Activated CD4-positive, alpha-beta T cell treated with anti-CD3 and anti-CD28 coated beads, Interleukin-2, amount 50 U/mL, for 4 hours (primary cell): ENCODE results near the gene ZNF628.
A peak's percentile ranks its signal among the peaks of the same experiment; 100 is the strongest.

ENCODE experiments used
- DNase-seq, 2 experiments: peaks; one replicate each; pipeline ENCODE4 v3.0.0-alpha.2; 2020

ZNF628 gene

GRCh38 chr19:55500368-55500952 lies 24.0 kb downstream of the ZNF628 start:
- no peak for DNase-seq

DNA sequence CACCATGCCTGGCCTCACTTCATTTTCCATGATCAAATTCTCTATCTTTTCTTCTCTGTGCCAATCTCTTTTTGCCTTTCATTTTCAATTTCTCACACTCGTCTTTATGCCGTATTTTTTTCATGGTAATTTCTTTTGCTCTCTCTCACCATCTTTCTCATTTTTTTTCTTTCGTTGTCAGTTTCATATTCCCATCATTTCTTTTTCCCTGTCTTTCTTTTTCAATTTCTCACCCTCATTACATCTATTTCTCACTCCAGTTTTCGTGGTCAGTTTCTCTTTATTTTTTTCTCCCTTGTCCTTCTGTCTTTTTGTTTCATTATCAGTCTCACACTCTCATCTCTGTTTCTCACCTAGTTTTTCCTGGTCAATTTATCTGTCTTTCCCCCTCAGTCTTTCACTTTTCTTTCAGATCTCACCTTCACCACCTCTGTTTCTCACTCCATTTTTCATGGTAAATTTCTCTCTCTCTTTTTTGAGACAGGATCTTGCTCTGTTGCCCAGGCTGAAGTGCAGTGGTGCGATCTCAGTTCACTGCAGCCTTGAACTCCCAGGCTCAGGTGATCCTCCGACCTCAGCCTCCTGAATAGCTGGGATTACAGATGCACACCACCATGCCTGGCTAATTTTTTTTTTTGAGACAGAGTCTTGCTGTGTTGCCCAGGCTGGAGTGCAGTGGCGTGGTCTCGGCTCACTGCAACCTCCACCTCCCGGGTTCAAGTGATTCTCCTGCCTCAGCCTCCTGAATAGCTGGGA lies 26.0 kb downstream of the ZNF628 start:
- no peak for DNase-seq

GRCh38 chr19:55503157-55503501 lies 26.7 kb downstream of the ZNF628 start:
- no peak for DNase-seq

- DNase-seq = peak; percentile 87 to 90
Measured at GRCh38 chr19:55503502-55504251, 27.3 kb downstream of the ZNF628 start.

- DNase-seq = no peak
Measured at GRCh38 chr19:55504252-55504603, 27.8 kb downstream of the ZNF628 start.

- DNase-seq = no peak
Measured at GRCh38 chr19:55504981-55505380, 28.6 kb downstream of the ZNF628 start.

GRCh38 chr19:55508120-55508519 lies 31.7 kb downstream of the ZNF628 start:
- DNase-seq = no peak

DNA sequence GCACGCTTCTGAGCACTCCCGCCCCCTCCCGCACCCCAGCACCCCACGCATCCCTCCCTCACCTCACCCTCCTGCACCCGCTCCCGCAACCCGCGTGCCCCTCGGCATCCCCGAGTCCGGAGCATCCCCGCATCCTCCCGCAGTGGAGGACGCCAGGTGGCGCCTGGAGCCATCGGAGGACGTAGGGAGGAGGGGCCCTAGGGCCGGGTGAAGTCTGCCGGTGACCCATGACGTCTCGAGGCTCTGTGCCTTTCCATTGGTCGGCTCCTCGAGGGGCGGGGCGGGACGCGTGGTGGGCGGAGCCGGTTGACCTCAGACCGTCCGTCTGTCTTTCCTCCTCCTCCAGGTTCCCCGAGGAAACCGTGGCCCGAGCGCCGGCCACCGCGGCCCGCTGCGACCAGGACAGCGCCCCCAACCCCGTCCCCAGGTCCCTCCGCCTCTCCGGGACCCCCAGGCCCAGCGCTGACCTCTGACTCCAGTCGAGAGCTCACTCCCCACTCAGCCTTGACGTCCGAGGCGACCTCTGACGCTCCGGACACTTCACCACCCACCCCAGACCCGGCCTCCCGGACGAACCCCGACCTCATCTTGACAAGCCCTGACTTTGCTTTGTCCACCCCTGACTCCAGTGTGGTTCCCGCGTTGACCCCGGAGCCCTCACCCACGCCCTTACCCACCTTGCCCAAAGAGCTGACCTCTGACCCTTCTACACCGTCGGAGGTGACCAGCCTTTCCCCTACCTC lies 40.6 kb downstream of the ZNF628 start:
- peak; percentile 86 to 87 for DNase-seq

DNA sequence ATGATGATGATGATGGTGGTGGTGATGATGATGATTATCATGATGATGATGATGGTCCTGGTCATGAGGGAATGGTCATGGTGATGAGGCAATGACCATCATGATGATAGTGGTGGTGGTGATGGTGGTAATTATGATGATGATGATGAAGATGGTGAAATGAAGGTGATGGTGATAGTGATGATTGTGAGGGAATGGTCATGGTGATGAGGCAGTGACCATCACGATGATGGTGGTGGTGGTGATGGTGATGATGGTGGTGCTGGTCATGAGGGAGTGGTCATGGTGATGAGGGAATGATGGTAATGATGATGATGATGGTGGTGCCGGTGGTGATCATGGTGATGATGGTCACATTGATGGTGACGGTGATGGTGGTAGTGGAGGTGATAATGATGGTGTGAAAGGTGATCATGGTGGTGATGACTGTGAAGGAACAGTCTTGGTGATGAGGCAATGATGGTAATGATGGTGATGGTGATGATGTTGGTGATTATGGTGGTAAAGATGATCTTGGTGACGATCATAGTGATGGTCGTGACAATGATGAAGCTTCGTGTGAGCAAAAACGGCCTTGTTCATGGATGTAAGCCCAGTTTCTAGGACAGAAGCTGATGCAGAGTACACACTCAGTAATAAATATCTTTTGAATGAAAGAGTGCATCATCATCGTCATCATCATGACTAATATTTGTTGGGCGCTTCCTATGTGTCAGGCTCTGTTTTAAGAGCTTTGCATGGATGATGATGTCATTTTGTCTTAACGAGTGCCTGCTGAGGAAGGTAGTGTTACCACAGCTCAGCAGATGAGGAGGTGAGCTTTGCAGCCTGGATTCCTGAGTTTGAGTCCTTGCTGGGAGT lies 43.3 kb downstream of the ZNF628 start:
- no peak for DNase-seq

- no peak for DNase-seq
Measured at GRCh38 chr19:55520691-55521292, 44.4 kb downstream of the ZNF628 start.

DNA sequence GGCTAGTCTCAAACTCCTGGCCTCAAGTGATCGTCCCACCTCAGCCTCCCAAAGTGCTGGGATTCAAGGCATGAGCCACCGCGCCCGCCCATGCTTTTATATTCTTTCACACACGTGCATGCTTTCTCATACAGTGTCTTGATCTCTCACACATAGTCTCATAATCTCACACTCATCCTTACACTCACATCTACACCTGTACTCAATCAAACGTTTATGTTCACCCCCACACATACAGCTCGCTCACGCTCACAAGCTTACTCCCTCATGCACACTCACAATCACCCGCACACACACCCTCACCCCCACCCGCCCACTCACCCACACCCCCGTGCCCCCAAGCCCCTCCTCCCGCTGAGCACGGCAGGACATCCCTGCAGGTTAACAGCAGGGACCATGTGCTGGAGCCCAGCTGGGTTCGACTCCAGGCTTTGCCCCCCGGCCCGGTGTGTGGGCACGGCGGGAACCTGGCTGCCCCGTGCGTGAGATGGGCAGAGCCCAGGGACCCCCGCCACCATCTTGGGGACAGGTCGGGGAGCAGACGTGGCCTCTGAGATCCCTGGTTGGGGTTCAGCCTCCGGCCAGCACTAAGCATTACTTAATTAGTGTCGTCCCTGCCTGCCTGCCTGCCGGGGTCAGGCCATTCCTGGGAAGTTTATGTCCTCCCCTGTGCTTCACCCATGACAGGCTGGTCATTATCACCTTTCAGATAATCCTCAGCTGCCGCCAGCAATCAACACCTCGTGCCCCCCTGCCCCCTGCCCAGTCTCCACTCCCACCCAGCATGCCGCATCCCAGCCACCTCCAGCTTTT lies 49.1 kb downstream of the ZNF628 start:
- DNase-seq = no peak

DNA sequence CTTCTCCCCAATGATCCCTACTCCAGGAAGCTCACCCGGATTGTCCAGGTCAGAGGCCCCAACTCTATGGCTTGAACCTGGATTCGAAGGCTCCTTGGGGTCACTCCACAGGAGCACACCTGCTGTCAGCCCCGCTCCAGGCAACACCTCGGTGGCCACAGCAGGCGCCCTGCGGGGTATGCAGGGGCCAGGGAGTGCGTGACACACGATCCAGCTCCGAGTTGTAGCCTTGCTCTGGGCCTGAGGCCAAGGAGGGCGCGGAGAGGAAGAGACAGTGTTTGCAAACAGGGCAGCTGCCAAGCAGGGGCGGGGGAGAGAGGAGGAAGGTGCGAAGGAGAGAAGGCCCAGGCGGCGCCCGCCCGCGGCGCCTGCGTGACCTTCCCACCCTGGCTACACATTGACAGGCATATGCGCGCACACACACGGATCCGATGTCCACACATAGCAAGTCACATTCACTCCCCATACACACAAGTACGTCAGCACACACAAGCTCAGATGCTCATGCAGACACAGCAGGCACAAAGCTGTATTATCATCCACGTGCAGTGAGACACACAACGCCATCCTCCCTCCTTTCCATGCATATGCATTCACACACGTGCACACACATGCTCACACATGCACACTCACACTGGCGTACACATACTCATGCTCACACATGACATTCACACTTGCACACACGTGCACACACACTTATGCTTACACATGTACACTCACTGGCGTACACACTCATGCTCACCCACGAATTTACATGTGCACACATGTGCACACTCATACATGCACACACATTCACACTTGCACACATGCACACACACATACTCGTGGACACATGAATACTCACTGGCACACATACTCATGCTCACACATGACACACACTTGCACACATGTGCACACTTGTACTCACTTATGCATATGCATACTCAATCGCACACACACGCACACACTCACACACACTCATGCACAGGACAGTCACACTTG lies 50.1 kb downstream of the ZNF628 start:
- no peak for DNase-seq

GRCh38 chr19:55527197-55528029 lies 51.0 kb downstream of the ZNF628 start:
- no peak for DNase-seq

DNA sequence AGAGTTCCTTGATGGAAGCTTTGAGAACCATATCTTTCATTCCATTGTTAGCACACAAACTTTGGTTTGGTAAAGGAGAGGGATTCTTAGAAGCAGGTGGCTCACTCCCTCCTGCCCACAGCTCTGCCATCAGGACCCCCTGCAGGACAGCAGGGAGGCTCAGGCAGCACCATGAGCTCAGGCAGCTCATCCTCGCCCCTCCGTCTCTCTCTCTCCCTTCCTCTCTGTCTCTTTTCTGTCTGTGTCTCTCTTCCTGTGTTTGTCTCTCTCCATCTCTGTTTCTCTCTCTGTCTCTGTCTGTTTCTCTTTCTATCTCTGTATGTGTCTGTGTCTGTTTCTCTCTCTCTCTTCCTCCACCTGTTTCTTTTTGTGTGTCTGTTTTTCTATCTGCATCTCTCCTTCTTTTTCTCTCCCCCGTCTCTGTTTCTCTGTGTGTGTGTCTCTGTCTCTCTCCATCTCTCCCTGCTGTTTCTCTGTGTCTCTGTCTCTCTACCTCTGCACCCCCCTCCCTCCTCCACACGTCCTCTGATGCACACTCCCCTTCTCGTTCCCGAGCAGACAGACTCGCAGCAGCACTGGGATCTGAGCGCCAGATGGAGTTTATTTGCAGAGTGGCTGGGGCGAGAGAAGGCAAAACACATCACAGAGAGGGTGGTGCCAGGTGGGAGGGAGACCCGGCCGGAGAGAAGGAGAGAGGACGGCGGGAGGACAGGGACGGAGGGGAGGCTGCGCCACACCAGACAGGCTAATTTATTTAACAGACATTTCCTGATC lies 51.8 kb downstream of the ZNF628 start:
- no peak for DNase-seq

DNA sequence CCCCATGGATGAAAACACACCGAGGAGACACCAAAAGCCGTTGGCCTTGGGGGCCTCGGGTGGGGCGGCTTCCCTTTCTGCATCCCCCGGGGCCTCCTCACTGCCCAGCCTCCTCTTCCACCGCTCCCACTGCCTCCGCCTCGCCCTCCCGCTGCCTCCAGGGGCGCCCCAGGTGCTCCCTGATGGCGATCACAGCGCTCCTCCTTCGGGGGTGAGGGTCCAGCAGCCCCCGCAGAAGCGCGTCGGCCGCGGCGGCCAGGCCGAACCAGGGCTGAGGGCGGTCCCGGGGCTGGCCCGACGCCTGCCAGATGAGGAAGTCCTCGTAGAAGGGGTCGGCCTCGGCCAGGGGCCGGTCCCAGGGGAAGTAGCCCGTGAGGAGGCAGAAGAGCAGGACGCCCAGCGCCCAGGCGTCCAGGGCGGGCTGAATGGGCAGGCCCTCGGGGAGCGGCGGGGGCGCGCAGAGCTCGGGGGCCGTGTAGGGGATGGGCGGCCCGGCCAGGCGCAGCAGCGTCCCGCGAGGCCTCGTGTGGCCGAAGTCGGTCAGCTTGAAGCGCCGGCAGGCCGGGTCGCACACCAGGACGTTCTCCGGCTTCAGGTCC lies 53.3 kb downstream of the ZNF628 start:
- no peak for DNase-seq

DNA sequence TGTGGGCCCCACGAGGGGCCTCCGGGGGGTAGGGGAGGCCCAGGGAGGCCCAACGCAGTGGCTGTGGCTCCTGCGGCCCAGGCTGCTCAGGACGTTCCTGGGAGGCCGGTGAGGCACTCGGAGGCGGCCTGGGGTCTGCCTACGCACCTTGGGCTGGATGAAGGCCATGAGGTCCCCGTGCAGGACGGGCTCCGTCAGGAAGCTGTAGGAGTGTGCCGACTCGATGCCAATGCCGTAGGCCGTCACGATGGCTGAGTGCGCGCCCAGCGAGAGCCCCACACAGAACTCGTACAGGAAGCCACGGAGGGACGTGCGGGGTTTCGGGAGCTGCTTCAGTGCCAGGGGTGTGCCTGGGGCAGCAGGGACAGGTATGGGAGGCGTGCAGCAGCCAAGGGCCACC lies 54.6 kb downstream of the ZNF628 start:
- no peak for DNase-seq
